GM21576 (cell line): ENCODE data around the gene PLP2.

Source experiments
- ATAC-seq: cut with Tn5 transposase; IDR thresholded peaks from one replicate; pipeline ENCODE4 v1.9.1; 2021; ENCODE audit warnings: mild to moderate bottlenecking, moderate library complexity; ENCODE audit not compliant: unreplicated experiment

The PLP2 gene

GRCh38 chrX:49186125-49187027 lies 14.7 kb downstream of the PLP2 start, which contains the start of gene PRICKLE3:
PRICKLE3 (minus strand) TSS chrX:49186373; CDS start chrX:49186297, 76 bp downstream.
- ATAC-seq, result no peak

GRCh38 chrX:49187028-49187394 lies 15.3 kb downstream of the PLP2 start:
- no peak for ATAC-seq

GRCh38 chrX:49187526-49187925 lies 15.8 kb downstream of the PLP2 start:
- no peak for ATAC-seq

- no peak for ATAC-seq
Measured at GRCh38 chrX:49188468-49189076, 16.9 kb downstream of the PLP2 start.

- ATAC-seq, result no peak
Measured at GRCh38 chrX:49189606-49190005, 17.9 kb downstream of the PLP2 start.

- peak; percentile 88 for ATAC-seq
Measured at GRCh38 chrX:49190821-49191573, 19.3 kb downstream of the PLP2 start.

- ATAC-seq, result no peak
Measured at GRCh38 chrX:49191574-49192011, 19.9 kb downstream of the PLP2 start.

GRCh38 chrX:49192722-49193328 lies 21.1 kb downstream of the PLP2 start:
- ATAC-seq, result no peak

GRCh38 chrX:49193542-49193964 lies 21.9 kb downstream of the PLP2 start:
- ATAC-seq, result no peak

- no peak for ATAC-seq
Measured at GRCh38 chrX:49197543-49198087, 25.9 kb downstream of the PLP2 start.

- ATAC-seq, result no peak
Measured at GRCh38 chrX:49198540-49199314, 27.0 kb downstream of the PLP2 start.

GRCh38 chrX:49199315-49199595 lies 27.6 kb downstream of the PLP2 start:
- no peak for ATAC-seq

- peak; percentile 93 for ATAC-seq
Measured at GRCh38 chrX:49199906-49200771, 28.4 kb downstream of the PLP2 start, which contains the start of gene SYP. SYP (minus strand) TSS chrX:49200193; CDS start chrX:49200186, 7 bp downstream.

GRCh38 chrX:49202022-49202421 lies 30.3 kb downstream of the PLP2 start:
- no peak for ATAC-seq

GRCh38 chrX:49203536-49203935 lies 31.8 kb downstream of the PLP2 start:
- no peak for ATAC-seq

GRCh38 chrX:49204017-49204416 lies 32.3 kb downstream of the PLP2 start:
- ATAC-seq, result no peak

- ATAC-seq, result no peak
Measured at GRCh38 chrX:49204709-49205108, 33.0 kb downstream of the PLP2 start.

GRCh38 chrX:49205443-49205842 lies 33.7 kb downstream of the PLP2 start:
- no peak for ATAC-seq

GRCh38 chrX:49206543-49206942 lies 34.8 kb downstream of the PLP2 start:
- ATAC-seq, result no peak
